HepG2 (cell line): ENCODE results near the gene GOLT1A. TPM values are rescaled to one million over a fixed set of nuclear protein-coding genes. Genes with fewer than 3 reads are reported as not detected.

ENCODE experiments used
- AGO1 ChIP-seq: fragments of 200-400 bp; formaldehyde crosslinking; IDR thresholded peaks from 2 replicates; pipeline ENCODE4 v1.6.1; 2017; ENCODE audit warnings: mild to moderate bottlenecking, low read depth, low read length, moderate library complexity; ENCODE audit not compliant: poor library complexity, severe bottlenecking
- ATAD3A ChIP-seq: sonication (generic); formaldehyde crosslinking; IDR thresholded peaks from 2 replicates; pipeline ENCODE4 v1.4.0; 2020; ENCODE audit warnings: missing genetic modification reagents
- BCL6 ChIP-seq: IDR thresholded peaks from 2 replicates; pipeline ENCODE4 v1.6.1; 2016; ENCODE audit warnings: missing genetic modification reagents, missing compliant biosample characterization
- GABPA ChIP-seq, 2 experiments: IDR thresholded peaks; 2 replicates each; pipeline ENCODE4 v1.6.1; 2011 to 2016; ENCODE audit warnings: low read depth in 2 of 2, low read length in 1 of 2, missing biosample characterization in 1 of 2, missing genetic modification characterization in 1 of 2
- GABPB1 ChIP-seq: IDR thresholded peaks from 2 replicates; pipeline ENCODE4 v1.6.1; 2016; ENCODE audit warnings: mild to moderate bottlenecking, missing genetic modification reagents, moderate library complexity, missing compliant biosample characterization
- GATAD1 ChIP-seq: IDR thresholded peaks from 2 replicates; pipeline ENCODE4 v1.6.1; 2016; ENCODE audit warnings: missing genetic modification reagents, missing compliant biosample characterization
- GLI4 ChIP-seq: sonication (generic); formaldehyde crosslinking; IDR thresholded peaks from 2 replicates; pipeline ENCODE4 v1.5.1; 2020; ENCODE audit warnings: missing genetic modification reagents, mild to moderate bottlenecking, moderate library complexity, borderline replicate concordance
- MAFG ChIP-seq: sonication (generic); formaldehyde crosslinking; IDR thresholded peaks from 2 replicates; pipeline ENCODE4 v1.5.1; 2020; ENCODE audit warnings: mild to moderate bottlenecking, missing genetic modification reagents
- MEF2D ChIP-seq: sonication (generic); formaldehyde crosslinking; IDR thresholded peaks from 2 replicates; pipeline ENCODE4 v1.5.1; 2020; ENCODE audit warnings: mild to moderate bottlenecking, missing genetic modification reagents
- NPAS2 ChIP-seq: sonication (generic); formaldehyde crosslinking; IDR thresholded peaks from 2 replicates; pipeline ENCODE4 v1.8.0; 2022; ENCODE audit warnings: mild to moderate bottlenecking, missing genetic modification reagents, borderline replicate concordance
- POLR2A ChIP-seq, 2 experiments: IDR thresholded peaks; 2 replicates each; pipeline ENCODE4 v1.6.1; 2011; ENCODE audit warnings: low read depth in 2 of 2, low read length in 2 of 2, mild to moderate bottlenecking in 1 of 2, moderate library complexity in 1 of 2; ENCODE audit not compliant: insufficient read depth in 1 of 2
- TAF1 ChIP-seq: sonication (generic); formaldehyde crosslinking; IDR thresholded peaks from 2 replicates; pipeline ENCODE4 v1.4.0; 2020; ENCODE audit warnings: missing genetic modification reagents
- YY1 ChIP-seq: IDR thresholded peaks from 2 replicates; pipeline ENCODE4 v1.6.1; 2011; ENCODE audit warnings: low read length, low read depth, moderate library complexity, mild to moderate bottlenecking; ENCODE audit not compliant: insufficient read depth, insufficient replicate concordance
- ZBTB38 ChIP-seq: sonication (generic); formaldehyde crosslinking; IDR thresholded peaks from 2 replicates; pipeline ENCODE4 v1.5.1; 2020; ENCODE audit warnings: mild to moderate bottlenecking, missing genetic modification reagents
- ZNF234 ChIP-seq: sonication (generic); formaldehyde crosslinking; conservative IDR thresholded peaks from 2 replicates; pipeline ENCODE4 v1.5.1; 2020; ENCODE audit warnings: mild to moderate bottlenecking, missing genetic modification reagents
- ZNF282 ChIP-seq: fragments of 450-650 bp; IDR thresholded peaks from 2 replicates; pipeline ENCODE4 v1.6.1; 2018; ENCODE audit not compliant: partially characterized antibody
- ZNF598 ChIP-seq: sonication (generic); formaldehyde crosslinking; IDR thresholded peaks from 2 replicates; pipeline ENCODE4 v1.5.1; 2020; ENCODE audit warnings: mild to moderate bottlenecking, missing genetic modification reagents, borderline replicate concordance
- ZNF616 ChIP-seq: sonication (generic); formaldehyde crosslinking; IDR thresholded peaks from 2 replicates; pipeline ENCODE4 v1.5.0; 2020; ENCODE audit warnings: low read depth, mild to moderate bottlenecking, missing genetic modification reagents
- ZSCAN31 ChIP-seq: sonication (generic); formaldehyde crosslinking; IDR thresholded peaks from 2 replicates; pipeline ENCODE4 v1.5.0; 2020; ENCODE audit warnings: low read depth, mild to moderate bottlenecking, missing genetic modification reagents
- polyA plus RNA-seq, 8 experiments: library from polyadenylated mRNA; depleted of rRNA in 3 of 8; stranded (reverse) in 7 of 8; unstranded in 1 of 8; fragments of >200 nt; fragmentation: Illumina TruSeq in 4 of 8; extraction: Trizol in 4 of 8; gene quantifications; 2 replicates each; pipeline versions ENCODE4 v1.2.1 to v1.2.3, GENCODE V29; 2011 to 2016; ENCODE audit warnings: low read depth in 4 of 8, missing spikeins in 1 of 8, mixed read lengths in 1 of 8; ENCODE audit not compliant: insufficient read depth in 1 of 8
- total RNA-seq, 5 experiments: library from RNA; depleted of rRNA; stranded (reverse); fragments of >200 nt; fragmentation: Illumina TruSeq; extraction: Trizol; gene quantifications; 2 replicates each; pipeline ENCODE4 v1.2.3, GENCODE V29; 2016; ENCODE audit warnings: low read depth in 1 of 5
- TF ChIP-seq, protein P1 (sequence below): sonication (generic); formaldehyde crosslinking; IDR thresholded peaks from 2 replicates; pipeline ENCODE4 v1.8.1; 2022; ENCODE audit warnings: mild to moderate bottlenecking, missing genetic modification reagents
- TF ChIP-seq, protein P2 (sequence below): sonication (generic); formaldehyde crosslinking; IDR thresholded peaks from 2 replicates; pipeline ENCODE4 v1.5.0; 2020; ENCODE audit warnings: missing genetic modification reagents
- TF ChIP-seq, protein P3 (sequence below): sonication (generic); formaldehyde crosslinking; IDR thresholded peaks from 2 replicates; pipeline ENCODE4 v1.4.0; 2020; ENCODE audit warnings: missing genetic modification reagents
- TF ChIP-seq, protein P4 (sequence below), 2 experiments: sonication (generic) in 1 of 2; formaldehyde crosslinking in 1 of 2; IDR thresholded peaks; 2 replicates each; pipeline versions ENCODE4 v1.4.0 to v1.6.1; 2018 to 2020; ENCODE audit warnings: missing genetic modification reagents in 2 of 2, borderline replicate concordance in 1 of 2, low read depth in 1 of 2, mild to moderate bottlenecking in 1 of 2, missing biosample characterization in 1 of 2
- TF ChIP-seq, protein P5 (sequence below): sonication (generic); formaldehyde crosslinking; IDR thresholded peaks from 2 replicates; pipeline ENCODE4 v1.4.0; 2020; ENCODE audit warnings: missing genetic modification reagents

Gene GOLT1A
- total and polyA plus RNA-seq, 2 of the 13 experiments (the other 11 are each of a cell fraction or from before 2014, with no cell fraction given) = 25.8 to 28.0 TPM

DNA sequence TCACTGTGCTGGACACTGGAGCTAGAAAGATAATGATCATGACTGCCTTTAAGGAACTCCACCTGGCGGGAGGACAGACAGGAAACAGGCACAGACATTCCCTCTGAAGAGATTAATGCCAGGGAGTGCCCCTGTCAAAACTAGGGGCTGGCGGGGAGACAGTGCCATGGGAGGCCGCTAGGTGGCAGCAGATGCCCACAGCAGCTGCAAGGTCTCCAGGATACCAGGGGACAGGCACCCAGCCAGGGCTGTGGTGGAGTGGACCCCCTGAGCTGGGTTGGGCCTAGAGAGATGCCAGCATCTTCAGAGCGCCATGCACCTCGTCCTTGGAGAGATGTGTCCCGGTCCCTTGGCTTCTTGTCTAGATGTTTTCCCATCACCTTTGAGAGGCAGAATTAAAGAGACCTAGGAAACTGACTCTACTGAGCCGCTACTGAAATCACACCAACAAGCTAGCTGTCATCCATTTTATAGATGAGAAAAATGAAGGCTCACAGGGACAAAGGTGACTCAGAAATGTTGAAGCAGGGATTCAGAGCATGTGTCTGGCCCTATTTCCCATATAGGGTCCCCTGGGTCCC, 51.2 kb downstream of the GOLT1A start (continued):
- TF ChIP-seq GATAD1 (peak; percentile 36; the same call in 1 of the 2 replicates), GLI4 (CRISPR knock-in tag) (no peak), ZNF282 (no peak), GABPA (IDR thresholded peaks at IDR 0.05; ENCODE audit: low read depth, low read length) (no peak), GABPA (CRISPR knock-in tag; IDR thresholded peaks at IDR 0.05; ENCODE audit: low read depth) (0 out of 2 replicates have a peak, but pooled peaks have one; percentile 23), ZNF616 (CRISPR knock-in tag) (no peak), ATAD3A (CRISPR knock-in tag) (no peak), NPAS2 (CRISPR knock-in tag) (no peak), AGO1 (no peak), ZSCAN31 (CRISPR knock-in tag) (no peak), MEF2D (CRISPR knock-in tag) (no peak), MAFG (CRISPR knock-in tag) (no peak), GABPB1 (CRISPR knock-in tag) (peak; percentile 43; the same call in 1 of the 2 replicates), ZNF234 (no peak), TAF1 (CRISPR knock-in tag) (no peak), BCL6 (CRISPR knock-in tag) (0 out of 2 replicates have a peak, but pooled peaks have one; percentile 7), YY1 (peak; percentile 20), ZBTB38 (CRISPR knock-in tag) (no peak), POLR2A (IDR thresholded peaks at IDR 0.05; ENCODE audit: insufficient read depth in 1 of 2, low read depth in 2 of 2, low read length in 2 of 2) (no peak), ZNF598 (CRISPR knock-in tag) (peak; percentile 39; the same call in 1 of the 2 replicates)
- TF ChIP-seq, protein P1, sequence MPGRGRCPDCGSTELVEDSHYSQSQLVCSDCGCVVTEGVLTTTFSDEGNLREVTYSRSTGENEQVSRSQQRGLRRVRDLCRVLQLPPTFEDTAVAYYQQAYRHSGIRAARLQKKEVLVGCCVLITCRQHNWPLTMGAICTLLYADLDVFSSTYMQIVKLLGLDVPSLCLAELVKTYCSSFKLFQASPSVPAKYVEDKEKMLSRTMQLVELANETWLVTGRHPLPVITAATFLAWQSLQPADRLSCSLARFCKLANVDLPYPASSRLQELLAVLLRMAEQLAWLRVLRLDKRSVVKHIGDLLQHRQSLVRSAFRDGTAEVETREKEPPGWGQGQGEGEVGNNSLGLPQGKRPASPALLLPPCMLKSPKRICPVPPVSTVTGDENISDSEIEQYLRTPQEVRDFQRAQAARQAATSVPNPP (CRISPR knock-in tag) = no peak
- TF ChIP-seq, protein P2, sequence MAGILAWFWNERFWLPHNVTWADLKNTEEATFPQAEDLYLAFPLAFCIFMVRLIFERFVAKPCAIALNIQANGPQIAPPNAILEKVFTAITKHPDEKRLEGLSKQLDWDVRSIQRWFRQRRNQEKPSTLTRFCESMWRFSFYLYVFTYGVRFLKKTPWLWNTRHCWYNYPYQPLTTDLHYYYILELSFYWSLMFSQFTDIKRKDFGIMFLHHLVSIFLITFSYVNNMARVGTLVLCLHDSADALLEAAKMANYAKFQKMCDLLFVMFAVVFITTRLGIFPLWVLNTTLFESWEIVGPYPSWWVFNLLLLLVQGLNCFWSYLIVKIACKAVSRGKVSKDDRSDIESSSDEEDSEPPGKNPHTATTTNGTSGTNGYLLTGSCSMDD = no peak
- TF ChIP-seq, protein P3, sequence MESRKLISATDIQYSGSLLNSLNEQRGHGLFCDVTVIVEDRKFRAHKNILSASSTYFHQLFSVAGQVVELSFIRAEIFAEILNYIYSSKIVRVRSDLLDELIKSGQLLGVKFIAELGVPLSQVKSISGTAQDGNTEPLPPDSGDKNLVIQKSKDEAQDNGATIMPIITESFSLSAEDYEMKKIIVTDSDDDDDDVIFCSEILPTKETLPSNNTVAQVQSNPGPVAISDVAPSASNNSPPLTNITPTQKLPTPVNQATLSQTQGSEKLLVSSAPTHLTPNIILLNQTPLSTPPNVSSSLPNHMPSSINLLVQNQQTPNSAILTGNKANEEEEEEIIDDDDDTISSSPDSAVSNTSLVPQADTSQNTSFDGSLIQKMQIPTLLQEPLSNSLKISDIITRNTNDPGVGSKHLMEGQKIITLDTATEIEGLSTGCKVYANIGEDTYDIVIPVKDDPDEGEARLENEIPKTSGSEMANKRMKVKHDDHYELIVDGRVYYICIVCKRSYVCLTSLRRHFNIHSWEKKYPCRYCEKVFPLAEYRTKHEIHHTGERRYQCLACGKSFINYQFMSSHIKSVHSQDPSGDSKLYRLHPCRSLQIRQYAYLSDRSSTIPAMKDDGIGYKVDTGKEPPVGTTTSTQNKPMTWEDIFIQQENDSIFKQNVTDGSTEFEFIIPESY (CRISPR knock-in tag) = 0 out of 2 replicates have a peak, but pooled peaks have one; percentile 32
- TF ChIP-seq, protein P4, sequence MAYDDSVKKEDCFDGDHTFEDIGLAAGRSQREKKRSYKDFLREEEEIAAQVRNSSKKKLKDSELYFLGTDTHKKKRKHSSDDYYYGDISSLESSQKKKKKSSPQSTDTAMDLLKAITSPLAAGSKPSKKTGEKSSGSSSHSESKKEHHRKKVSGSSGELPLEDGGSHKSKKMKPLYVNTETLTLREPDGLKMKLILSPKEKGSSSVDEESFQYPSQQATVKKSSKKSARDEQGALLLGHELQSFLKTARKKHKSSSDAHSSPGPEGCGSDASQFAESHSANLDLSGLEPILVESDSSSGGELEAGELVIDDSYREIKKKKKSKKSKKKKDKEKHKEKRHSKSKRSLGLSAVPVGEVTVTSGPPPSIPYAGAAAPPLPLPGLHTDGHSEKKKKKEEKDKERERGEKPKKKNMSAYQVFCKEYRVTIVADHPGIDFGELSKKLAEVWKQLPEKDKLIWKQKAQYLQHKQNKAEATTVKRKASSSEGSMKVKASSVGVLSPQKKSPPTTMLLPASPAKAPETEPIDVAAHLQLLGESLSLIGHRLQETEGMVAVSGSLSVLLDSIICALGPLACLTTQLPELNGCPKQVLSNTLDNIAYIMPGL (CRISPR knock-in tag; IDR thresholded peaks at IDR 0.05; ENCODE audit: borderline replicate concordance in 1 of 2, low read depth in 1 of 2) = peak; percentile 18 to 46; a peak in 1 of 4 replicates
- TF ChIP-seq, protein P5, sequence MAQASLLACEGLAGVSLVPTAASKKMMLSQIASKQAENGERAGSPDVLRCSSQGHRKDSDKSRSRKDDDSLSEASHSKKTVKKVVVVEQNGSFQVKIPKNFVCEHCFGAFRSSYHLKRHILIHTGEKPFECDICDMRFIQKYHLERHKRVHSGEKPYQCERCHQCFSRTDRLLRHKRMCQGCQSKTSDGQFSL (CRISPR knock-in tag) = no peak
